Endothelial cell of umbilical vein (primary cell): ENCODE measurements around the gene IGF1.

Experiments used
- CTCF ChIP-seq, 2 donors: IDR thresholded peaks; 1 replicate in 1 of 2; 2 replicates in 1 of 2; pipeline ENCODE4 v1.5.1; 2011; ENCODE audit warnings: low read length in 2 of 2, mild to moderate bottlenecking in 2 of 2, moderate library complexity in 2 of 2, control low read depth in 1 of 2, inconsistent platforms in 1 of 2, low read depth in 1 of 2; ENCODE audit not compliant: insufficient read depth in 1 of 2; ENCODE audit errors: extremely low read depth in 1 of 2
- EZH2 ChIP-seq: IDR thresholded peaks from 2 replicates; pipeline ENCODE4 v1.6.1; 2012; ENCODE audit warnings: borderline replicate concordance, low read depth, mild to moderate bottlenecking, moderate library complexity, low read length, inconsistent platforms; ENCODE audit not compliant: severe bottlenecking
- FOS ChIP-seq: IDR thresholded peaks from 2 replicates; pipeline ENCODE4 v1.6.1; 2011; ENCODE audit warnings: mild to moderate bottlenecking, low read length, moderate library complexity, borderline replicate concordance; ENCODE audit not compliant: insufficient read depth
- MAX ChIP-seq: IDR thresholded peaks from 2 replicates; pipeline ENCODE4 v1.6.1; 2011; ENCODE audit not compliant: insufficient read depth, insufficient read length
- MYC ChIP-seq: IDR thresholded peaks from one replicate; pipeline ENCODE4 v1.6.1; 2011; ENCODE audit warnings: mild to moderate bottlenecking, low read depth, low read length
- POLR2A ChIP-seq: IDR thresholded peaks from 2 replicates; pipeline ENCODE4 v1.6.1; 2012; ENCODE audit warnings: low read depth, mild to moderate bottlenecking, control low read depth, low read length
- POLR2AphosphoS5 ChIP-seq: IDR thresholded peaks from 2 replicates; pipeline ENCODE4 v1.6.1; 2012; ENCODE audit warnings: low read depth, mild to moderate bottlenecking, control low read depth, low read length, moderate library complexity; ENCODE audit not compliant: insufficient read depth

DNA sequence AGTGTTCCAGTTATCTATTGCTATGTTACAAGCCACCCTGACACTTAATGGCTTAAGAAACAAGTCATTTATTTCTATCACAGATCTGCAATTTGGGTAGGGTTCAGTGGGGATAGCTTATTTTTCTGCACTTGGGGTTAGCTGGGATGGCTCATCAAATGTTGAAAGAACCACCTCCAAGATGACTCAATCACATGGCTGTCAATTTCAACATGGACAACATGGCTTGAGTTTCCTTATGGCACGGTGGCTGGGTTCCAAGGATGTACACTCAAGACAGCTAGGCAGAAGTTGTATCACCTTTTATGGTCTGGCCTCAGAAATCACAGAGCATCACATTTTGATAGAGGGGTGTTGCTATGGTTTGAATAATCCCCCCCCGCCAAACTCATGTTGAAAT, 24.5 kb upstream of the IGF1 start:
- TF ChIP-seq CTCF (IDR thresholded peaks at IDR 0.05; ENCODE audit: extremely low read depth in 1 of 2, insufficient read depth in 1 of 2, low read depth in 1 of 2, low read length in 2 of 2) (no peak), POLR2AphosphoS5 (no peak), EZH2 (no peak), POLR2A (no peak), MAX (no peak), MYC (no peak), FOS (no peak)
